IPS-15b (cell line): ENCODE data around the gene CRTC1.

ENCODE experiments used
- H3K27me3 ChIP-seq: one replicate; pipeline ENCODE4 v1.6.1; 2013; ENCODE audit warnings: low read length; ENCODE audit not compliant: control insufficient read depth, insufficient read depth
- H3K36me3 ChIP-seq: one replicate; pipeline ENCODE4 v1.6.1; 2013; ENCODE audit warnings: low read length; ENCODE audit not compliant: control insufficient read depth, insufficient read depth
- H3K4me1 ChIP-seq: one replicate; pipeline ENCODE4 v1.6.1; 2013; ENCODE audit warnings: mild to moderate bottlenecking, low read length; ENCODE audit not compliant: control insufficient read depth, insufficient read depth
- H3K4me3 ChIP-seq: one replicate; pipeline ENCODE4 v1.5.1; 2013; ENCODE audit warnings: low read depth, low read length
- H3K9ac ChIP-seq: one replicate; pipeline ENCODE4 v1.6.1; 2013; ENCODE audit warnings: low read depth, mild to moderate bottlenecking, low read length
- H3K9me3 ChIP-seq: one replicate; pipeline ENCODE4 v1.6.1; 2013; ENCODE audit warnings: mild to moderate bottlenecking, low read length; ENCODE audit not compliant: control insufficient read depth, insufficient read depth

Gene CRTC1, protein sequence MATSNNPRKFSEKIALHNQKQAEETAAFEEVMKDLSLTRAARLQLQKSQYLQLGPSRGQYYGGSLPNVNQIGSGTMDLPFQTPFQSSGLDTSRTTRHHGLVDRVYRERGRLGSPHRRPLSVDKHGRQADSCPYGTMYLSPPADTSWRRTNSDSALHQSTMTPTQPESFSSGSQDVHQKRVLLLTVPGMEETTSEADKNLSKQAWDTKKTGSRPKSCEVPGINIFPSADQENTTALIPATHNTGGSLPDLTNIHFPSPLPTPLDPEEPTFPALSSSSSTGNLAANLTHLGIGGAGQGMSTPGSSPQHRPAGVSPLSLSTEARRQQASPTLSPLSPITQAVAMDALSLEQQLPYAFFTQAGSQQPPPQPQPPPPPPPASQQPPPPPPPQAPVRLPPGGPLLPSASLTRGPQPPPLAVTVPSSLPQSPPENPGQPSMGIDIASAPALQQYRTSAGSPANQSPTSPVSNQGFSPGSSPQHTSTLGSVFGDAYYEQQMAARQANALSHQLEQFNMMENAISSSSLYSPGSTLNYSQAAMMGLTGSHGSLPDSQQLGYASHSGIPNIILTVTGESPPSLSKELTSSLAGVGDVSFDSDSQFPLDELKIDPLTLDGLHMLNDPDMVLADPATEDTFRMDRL

DNA sequence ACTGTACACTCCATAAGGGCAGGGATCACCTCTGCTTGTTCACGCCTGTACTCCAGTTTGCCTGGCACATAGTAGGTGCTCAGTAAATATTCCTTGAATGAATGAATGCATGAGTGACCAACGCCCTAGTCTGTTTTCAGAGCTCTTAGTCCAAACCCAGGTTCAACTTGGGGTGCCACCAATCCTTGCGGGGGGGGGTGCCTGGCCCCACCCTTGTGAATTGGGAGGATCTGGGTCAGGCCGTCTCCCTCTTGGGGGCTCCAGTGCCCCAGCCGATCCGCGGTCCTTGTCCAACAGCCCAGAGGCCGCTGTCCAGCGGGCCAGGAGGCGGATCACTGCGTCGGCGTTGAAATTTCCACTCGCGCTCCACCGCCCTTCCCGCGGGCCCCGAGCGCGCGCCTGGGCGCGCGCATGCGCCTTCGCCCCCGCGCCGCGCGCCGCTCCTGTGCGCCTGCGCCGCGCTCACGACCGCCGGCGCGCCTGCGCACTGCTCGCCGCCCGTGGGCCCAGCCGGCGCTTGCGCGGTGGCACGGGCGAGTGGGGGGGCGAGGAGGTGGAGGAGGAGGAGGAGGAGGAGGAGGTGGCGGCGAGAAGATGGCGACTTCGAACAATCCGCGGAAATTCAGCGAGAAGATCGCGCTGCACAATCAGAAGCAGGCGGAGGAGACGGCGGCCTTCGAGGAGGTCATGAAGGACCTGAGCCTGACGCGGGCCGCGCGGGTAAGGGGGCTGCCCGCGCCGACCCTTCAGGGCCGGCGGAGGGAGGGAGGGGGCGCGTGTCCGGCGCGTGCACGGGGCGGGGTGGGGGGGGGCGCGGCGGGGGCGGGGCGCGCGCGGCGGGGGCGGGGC, at the start of gene CRTC1:
TSS of gene CRTC1 (plus strand) at position 572 of the 849 bp plus-strand sequence. CDS start at position 595, 23 bp downstream.
- Histone ChIP-seq H3K9ac (peak within 1 kb of the TSS; percentile 12), H3K9me3 (no peaks in the 10 kb centered on the region), H3K36me3 (no peaks in the 10 kb centered on the region), H3K27me3 (no peaks in the 10 kb centered on the region), H3K4me3 (peak within 1 kb of the TSS; percentile 80), H3K4me1 (peaks cover 3% of the 10 kb centered on the region)

DNA sequence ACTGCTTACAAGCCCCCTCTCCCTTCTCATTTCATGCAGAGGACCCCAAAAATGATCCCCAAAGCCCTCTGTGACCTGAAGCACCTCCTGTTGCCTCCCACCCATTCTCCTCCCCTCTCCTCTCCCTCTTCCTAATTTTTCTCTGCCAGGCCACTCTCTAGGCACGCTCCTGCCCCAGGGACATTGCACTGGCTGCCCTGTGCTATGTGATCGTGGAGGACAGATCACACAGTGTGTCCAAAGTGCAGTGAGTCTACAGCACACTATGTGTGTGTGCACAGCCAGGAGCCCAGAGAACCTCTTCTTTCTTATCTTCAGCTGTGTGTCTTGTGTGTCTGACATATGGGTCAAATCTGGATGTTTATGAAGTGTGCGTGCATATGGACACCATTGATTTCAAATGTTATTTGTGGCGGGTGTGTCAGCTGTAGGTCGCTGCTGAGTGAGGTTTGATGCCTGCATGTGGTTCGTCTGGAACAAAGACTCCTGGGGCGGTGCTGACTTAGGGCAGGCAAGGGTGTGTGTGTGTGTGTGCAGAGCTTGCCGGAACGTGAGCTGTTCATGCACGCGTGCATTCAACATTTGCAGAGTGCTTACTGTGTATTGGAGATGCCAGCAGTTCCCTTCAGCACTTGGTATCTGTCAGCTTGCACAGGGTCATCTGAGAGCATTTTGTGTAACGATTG, 48.7 kb upstream of the CRTC1 start:
- Histone ChIP-seq H3K9ac (no peak overlapping the region), H3K4me3 (no peak overlapping the region), H3K9me3 (no peaks in the 10 kb centered on the region), H3K4me1 (peaks cover 3% of the 10 kb centered on the region), H3K36me3 (no peaks in the 10 kb centered on the region), H3K27me3 (peaks cover 16% of the 10 kb centered on the region)

DNA sequence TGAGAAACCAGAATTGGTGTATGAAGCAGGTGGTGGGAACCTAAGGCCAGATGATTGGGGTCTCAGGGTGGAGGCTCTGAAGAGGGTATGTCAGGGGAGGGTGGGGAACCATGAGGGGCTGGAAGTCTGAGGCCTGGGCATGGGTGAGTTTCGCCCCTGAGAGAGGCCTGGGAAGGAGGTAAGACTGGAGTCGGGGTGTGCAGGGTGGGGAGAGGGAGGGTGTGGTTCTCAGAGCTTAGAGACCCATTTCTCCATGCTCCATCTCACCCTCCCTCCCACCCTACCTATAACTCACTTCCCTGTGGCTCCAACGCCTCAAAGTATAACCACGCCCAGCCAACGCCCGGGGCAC, 47.7 kb upstream of the CRTC1 start:
- H3K27me3 ChIP-seq, result peaks cover 16% of the 10 kb centered on the region
- no peaks in the 10 kb centered on the region for H3K36me3 ChIP-seq
- H3K4me1 ChIP-seq, result peaks cover 3% of the 10 kb centered on the region
- no peaks in the 10 kb centered on the region for H3K9me3 ChIP-seq
- H3K9ac ChIP-seq, result no peak overlapping the region
- H3K4me3 ChIP-seq, result no peak overlapping the region

DNA sequence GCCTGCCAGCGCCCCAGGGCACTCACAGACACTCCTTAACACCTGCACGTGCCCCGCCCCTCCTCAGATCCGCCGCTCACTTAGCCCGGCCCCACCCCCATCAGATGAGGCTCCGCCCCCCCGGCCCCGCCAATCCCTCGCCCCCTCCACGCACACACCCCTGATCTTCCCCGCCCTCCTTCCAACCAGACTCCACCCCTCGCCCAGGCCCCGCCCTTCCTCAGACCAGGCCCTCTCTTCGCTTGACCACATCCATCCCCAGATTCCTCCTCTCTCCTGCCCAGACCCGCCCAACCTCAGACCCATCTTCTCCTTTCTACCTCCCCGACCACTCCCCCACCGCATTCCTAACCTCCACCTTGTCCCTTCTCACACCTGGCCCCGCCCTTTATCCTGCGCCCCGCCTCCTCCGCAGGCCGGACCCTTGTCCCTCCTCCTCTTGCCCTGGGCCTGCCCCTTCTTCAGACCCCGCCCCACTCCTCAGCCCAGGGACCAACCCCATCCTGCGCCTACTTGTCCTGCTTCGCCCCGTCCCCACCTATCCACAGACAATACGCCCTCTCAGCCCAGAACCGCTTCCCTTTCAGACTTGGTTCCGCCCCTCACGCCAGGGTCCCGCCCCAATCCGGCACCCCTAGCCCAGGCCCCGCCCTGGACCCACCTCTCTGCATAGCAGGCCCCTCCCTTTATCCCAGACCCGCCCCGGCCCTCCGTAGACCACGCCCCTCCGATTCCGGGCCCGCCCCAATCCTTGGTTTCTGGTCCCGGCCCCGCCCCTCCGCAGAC, 47.1 kb upstream of the CRTC1 start:
- peak overlapping the region; percentile 68 for H3K4me3 ChIP-seq
- H3K9ac ChIP-seq, result peak overlapping the region; percentile 54
- peaks cover 16% of the 10 kb centered on the region for H3K27me3 ChIP-seq
- H3K36me3 ChIP-seq, result no peaks in the 10 kb centered on the region
- no peaks in the 10 kb centered on the region for H3K9me3 ChIP-seq
- H3K4me1 ChIP-seq, result peaks cover 3% of the 10 kb centered on the region

DNA sequence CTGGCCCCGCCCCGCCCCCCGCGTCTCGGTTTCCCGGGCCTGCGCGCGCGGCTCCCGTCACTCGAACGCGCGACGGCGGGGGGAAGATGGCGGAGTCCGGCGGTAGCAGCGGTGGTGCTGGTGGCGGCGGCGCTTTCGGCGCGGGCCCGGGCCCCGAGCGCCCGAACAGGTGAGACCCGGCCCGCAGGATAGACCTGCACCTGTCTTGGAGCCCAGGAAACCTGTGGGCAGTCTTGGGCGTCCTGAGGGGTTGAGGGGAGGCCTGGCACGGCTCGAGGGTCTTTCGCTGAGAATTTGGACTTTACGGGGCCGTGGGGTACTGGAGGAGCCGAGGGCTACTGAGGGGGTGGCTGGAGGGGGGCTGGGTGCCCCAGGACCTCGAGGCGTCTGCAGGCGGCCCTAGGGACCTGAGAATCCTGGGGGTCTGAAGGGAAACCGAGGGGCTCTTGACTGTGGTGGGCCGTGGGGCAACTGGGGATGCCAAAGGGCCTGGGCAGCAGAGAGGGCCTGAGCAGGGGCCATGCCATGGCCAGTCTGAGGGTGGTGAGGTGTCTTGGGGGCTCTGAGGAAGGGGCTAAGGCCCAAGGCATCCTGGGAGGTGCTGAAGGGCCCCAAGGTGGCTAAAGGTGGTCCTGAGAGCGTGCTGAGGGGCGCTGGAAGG, 46.4 kb upstream of the CRTC1 start, which contains the start of gene KLHL26:
TSS of gene KLHL26 (plus strand) at position 60 of the 661 bp plus-strand sequence. CDS start at position 87, 27 bp downstream.
- H3K9ac ChIP-seq, result peak within 1 kb of the TSS; percentile 81
- H3K27me3 ChIP-seq, result peaks cover 16% of the 10 kb centered on the region
- H3K9me3 ChIP-seq, result no peaks in the 10 kb centered on the region
- H3K36me3 ChIP-seq, result no peaks in the 10 kb centered on the region
- peak within 1 kb of the TSS; percentile 80 for H3K4me3 ChIP-seq
- peaks cover 3% of the 10 kb centered on the region for H3K4me1 ChIP-seq

DNA sequence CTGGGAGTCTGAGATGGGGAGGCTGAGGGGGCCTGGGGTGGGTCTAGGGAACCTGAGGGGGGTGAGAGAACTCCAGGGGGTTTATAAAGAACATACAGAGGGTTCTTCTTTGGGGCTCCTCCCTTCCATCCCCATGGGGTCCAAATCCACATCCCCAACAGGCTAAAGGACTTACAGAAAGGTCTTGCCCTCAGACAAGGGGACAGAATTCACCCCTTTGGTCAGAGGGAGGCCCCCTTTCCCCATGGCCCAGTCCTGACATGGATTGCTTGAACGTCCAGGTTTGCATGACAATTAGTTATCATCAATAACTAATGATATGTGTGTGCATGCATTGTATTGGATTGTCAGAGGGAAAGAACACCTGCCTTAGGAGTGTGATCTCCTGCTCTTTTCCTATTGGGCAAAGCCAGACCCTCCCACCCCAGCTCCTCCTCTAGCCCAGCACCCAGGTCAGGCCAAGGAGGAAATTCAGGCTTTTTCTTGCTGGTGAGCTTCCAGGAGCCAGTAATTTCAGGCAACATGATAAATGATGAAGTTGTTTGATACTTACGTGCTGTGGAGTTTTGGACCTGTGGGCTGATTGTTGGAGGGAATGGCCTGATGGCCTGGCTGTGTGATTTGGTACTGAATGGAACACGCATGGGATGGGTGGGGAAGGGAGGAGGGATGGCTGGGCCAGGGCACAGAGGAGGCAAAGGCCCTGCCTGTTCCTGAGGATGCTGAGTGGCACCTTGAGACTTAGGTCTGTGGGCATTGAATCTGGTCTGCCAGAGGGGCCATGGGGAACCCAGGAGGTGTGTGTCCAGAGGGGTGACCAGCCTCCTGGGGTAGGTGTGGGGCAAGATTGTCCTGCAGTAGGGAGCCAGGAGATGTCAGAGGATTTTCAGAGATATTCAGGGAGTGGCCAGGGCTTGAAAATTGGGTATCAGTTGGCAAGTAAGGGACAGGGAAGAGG, 45.5 kb upstream of the CRTC1 start:
- Histone ChIP-seq H3K4me3 (peak overlapping the region; percentile 80), H3K36me3 (no peaks in the 10 kb centered on the region), H3K4me1 (peaks cover 3% of the 10 kb centered on the region), H3K9ac (no peak overlapping the region), H3K9me3 (no peaks in the 10 kb centered on the region), H3K27me3 (peaks cover 16% of the 10 kb centered on the region)

DNA sequence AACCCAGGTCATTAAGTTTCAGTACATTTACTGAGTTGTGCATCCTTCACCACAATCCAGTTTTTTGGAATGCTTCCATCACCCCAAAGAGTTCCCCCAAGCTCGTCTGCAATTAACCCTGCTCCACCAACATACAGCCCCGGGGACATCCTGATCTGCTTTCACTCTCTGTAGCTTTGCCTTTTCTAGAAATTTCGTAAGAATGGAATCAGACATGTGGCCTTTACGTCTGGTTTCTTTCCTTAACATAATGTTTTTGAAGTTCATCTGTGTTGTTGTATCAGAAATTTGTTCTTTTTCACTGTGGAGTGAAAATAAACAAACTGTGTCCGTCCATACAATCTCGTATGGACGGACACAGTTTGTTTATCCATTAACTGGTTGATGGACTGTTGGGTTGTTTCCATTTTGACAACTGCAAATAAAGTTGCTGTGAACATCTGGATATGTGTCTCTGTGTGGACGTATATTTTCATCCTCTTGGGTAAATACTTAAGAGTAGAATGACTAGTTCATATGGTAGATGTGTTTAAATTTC, 43.7 kb upstream of the CRTC1 start:
- no peaks in the 10 kb centered on the region for H3K36me3 ChIP-seq
- H3K9me3 ChIP-seq, result no peaks in the 10 kb centered on the region
- no peak overlapping the region for H3K4me3 ChIP-seq
- no peak overlapping the region for H3K9ac ChIP-seq
- H3K4me1 ChIP-seq, result peaks cover 4% of the 10 kb centered on the region
- peaks cover 8% of the 10 kb centered on the region for H3K27me3 ChIP-seq

DNA sequence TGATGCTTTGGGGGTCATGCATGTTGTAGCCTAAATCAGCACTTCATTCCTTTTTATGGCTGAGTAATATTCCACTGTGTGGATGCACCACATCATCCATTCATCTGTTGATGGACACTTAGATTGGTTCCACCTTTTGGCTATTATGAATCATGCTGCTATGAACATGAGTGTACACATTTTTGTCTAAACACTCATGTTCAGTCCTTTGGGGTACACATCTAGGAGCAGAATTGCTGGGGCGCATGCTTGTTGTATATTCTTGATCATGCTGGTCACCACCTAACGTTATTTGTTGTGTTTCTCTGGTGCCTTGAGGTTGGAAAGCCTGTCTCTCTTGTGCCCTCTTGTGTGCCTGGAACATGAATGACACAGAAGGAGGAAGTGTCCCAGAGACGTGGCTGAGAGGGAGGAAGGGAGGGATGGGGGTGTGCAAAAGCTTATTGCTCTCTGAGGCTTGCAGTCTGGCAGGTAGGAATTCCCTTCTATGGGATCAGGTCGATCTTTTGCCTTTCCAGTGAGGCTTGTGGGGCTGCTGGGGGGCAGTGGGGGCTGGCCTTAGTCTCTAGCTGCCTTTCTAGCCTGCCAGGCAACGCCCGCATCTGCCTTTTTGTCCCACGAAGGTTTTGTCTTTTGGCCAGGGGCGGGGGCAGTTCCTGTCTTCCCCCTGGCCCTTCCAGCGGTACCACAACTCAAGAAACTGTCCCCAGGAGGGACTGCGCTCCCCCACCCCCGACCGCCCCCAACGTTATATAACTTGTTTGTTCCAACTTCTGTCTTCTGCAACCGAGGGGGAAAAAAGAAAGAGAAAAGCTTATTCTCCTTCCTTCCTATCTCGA, 39.1 kb upstream of the CRTC1 start:
- Histone ChIP-seq H3K4me3 (no peak overlapping the region), H3K9ac (no peak overlapping the region)

DNA sequence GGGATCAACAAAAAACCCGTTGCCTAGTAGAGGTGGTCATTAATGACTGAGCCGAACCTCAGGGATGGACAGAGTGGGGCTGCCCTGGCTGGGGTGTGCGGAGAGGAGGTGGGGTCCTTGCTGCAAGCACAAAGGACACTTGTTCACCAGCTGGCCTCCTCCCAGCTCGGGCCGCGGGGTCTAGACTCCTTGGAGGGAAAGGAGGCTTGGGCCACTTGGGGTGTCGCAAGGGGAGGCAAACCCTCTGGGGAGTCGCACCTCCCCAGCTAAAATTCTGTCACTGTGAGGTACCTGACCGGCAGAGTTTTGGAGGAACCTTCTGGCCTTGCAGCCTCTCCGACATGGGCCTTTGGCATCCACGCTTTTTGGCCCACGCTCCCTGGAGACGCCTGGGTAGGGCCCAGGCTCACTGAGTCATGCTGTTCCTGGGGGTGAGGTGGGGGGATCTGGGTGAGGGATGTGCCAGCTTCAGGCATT, 38.4 kb upstream of the CRTC1 start:
- H3K9ac ChIP-seq, result no peak overlapping the region
- H3K4me1 ChIP-seq, result peaks cover 12% of the 10 kb centered on the region

More for the DNA sequence above, 39.1 kb upstream of the CRTC1 start:
- Histone ChIP-seq H3K9me3 (no peaks in the 10 kb centered on the region), H3K4me1 (peaks cover 8% of the 10 kb centered on the region), H3K36me3 (peaks cover 3% of the 10 kb centered on the region), H3K27me3 (no peaks in the 10 kb centered on the region)

More for the DNA sequence above, 38.4 kb upstream of the CRTC1 start:
- Histone ChIP-seq H3K27me3 (no peaks in the 10 kb centered on the region), H3K36me3 (peaks cover 3% of the 10 kb centered on the region), H3K9me3 (no peaks in the 10 kb centered on the region), H3K4me3 (no peak overlapping the region)
